Measurements from ENCODE around the gene APOL2.
"Not testable (repeated sequence)": the region's sequence is repeated elsewhere in the genome, so short reads cannot be mapped to it uniquely, and the experiment has no call there.

Gene APOL2

DNA sequence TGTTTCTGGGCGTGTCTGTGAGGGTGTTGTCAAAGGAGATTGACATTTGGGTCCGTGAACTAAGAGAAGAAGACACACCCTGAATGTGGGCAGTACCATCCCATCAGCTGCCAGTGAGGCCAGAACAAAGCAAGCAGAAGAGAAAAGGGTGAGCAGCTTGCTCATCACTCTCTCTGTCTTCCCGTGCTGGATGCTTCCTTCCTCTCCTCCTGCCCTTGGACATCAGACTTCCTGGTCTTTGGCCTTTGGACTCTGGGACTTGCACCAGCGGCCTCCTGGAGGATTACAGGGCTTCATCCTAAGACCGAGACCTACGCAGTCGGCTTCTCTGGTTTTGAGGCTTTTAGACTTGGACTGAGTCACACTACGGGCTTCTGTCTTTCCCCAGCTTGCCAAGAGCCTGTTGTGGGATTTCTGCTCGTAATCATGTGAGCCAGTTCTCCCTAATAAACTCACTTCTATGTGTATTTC lies 18.8 kb downstream of the APOL2 start:
- DNase-seq = peak; percentile 81

DNA sequence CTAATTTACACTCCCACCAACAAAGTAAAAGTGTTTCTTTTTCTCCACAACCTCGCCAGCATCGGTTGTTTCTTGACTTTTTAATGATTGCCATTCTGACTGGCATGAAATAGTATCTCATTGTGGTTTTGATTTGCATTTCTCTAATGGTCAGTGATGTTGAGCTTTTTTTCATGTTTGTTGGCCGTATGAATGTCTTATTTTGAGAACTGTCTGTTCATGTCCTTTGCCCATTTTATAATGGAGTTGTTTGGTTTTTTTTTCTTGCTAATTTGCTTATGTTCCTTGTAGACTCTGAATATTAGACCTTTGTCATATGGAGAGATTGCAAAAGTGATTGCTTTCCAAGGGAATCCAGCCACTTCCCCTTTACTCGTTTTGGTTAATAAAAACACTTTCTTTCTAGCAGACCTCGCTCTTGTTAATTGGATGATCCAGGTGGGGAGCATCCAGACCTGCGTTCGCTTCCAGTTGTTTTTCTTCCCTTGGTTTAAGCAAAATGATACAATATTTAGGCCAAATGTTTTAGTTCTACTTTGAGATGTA lies 20.6 kb downstream of the APOL2 start:
- no peak for DNase-seq

- no peak for DNase-seq
Measured at GRCh38 chr22:36215981-36216380, 23.3 kb downstream of the APOL2 start.

DNA sequence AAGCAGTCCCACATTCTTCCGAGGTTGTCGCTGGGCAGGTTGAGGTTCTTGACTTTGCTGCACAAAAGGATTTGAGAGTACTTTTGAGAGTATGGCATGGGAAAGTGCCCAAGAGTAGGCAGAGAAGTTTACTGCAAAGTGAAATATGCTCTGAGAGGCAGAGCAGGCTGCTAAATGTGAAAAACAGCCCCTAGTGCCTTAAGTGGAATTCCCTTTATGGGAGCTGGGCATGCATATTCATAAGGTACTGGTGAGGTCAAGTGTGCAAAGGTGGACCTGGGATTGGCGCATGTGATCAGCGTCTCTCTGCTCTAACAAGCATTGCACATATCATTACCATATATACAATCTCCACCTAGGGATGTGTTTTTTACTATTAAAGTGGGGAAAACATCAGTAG lies 25.7 kb downstream of the APOL2 start:
- DNase-seq = no peak

- DNase-seq = no peak
Measured at GRCh38 chr22:36212901-36213300, 26.4 kb downstream of the APOL2 start.

- DNase-seq = peak; percentile 81
Measured at GRCh38 chr22:36211237-36211861, 28.0 kb downstream of the APOL2 start.

- DNase-seq = no peak
Measured at GRCh38 chr22:36210224-36210623, 29.1 kb downstream of the APOL2 start.

DNA sequence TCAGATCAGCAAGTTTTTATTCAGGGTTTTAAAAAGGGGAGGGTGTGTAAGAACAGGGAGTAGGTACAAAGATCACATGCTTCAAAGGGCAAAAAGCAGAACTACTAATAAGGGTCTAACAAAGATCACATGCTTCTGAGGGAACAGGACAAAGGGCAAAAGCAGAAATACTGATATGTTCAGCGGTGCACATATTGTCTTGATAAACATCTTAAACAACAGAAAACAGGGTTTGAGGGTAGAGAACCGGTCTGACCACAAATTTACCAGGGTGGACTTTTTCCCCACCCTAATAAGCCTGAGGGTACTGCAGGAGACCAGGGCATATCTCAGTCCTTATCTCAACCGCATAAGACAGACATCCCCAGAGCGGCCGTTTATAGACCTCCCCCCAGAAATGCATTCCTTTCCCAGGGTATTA lies 29.8 kb downstream of the APOL2 start:
- peak; percentile 54 for DNase-seq

- no peak for DNase-seq
Measured at GRCh38 chr22:36208914-36209313, 30.4 kb downstream of the APOL2 start.

GRCh38 chr22:36208162-36208765 lies 31.1 kb downstream of the APOL2 start:
- DNase-seq = no peak

- DNase-seq = no peak
Measured at GRCh38 chr22:36206255-36206654, 33.1 kb downstream of the APOL2 start.

DNA sequence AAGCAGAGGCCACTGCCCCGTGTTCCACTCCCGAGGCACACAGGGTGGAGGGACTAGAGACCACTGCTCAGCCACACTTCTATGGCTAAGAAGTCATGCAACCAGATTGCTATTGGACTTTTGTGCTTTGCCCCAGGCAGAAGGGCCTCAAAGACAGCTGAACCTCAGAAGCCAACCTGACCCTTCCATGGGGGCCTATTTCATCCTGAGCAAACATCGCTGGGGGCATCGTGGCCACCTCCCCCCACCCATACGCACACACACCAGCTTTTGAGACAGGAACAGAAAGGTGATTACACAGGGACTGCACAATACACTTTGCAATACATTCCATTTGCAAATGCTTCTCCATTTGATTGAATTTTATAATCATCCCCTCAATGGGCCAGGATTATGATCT lies 33.8 kb downstream of the APOL2 start:
- DNase-seq = not testable (repeated sequence)

- DNase-seq = peak; percentile 23
Measured at GRCh38 chr22:36204632-36205015, 34.7 kb downstream of the APOL2 start.

- no peak for DNase-seq
Measured at GRCh38 chr22:36204001-36204631, 35.2 kb downstream of the APOL2 start.

GRCh38 chr22:36203441-36203840 lies 35.9 kb downstream of the APOL2 start:
- DNase-seq = peak; percentile 77

GRCh38 chr22:36202906-36203305 lies 36.4 kb downstream of the APOL2 start:
- DNase-seq = peak; percentile 71

DNA sequence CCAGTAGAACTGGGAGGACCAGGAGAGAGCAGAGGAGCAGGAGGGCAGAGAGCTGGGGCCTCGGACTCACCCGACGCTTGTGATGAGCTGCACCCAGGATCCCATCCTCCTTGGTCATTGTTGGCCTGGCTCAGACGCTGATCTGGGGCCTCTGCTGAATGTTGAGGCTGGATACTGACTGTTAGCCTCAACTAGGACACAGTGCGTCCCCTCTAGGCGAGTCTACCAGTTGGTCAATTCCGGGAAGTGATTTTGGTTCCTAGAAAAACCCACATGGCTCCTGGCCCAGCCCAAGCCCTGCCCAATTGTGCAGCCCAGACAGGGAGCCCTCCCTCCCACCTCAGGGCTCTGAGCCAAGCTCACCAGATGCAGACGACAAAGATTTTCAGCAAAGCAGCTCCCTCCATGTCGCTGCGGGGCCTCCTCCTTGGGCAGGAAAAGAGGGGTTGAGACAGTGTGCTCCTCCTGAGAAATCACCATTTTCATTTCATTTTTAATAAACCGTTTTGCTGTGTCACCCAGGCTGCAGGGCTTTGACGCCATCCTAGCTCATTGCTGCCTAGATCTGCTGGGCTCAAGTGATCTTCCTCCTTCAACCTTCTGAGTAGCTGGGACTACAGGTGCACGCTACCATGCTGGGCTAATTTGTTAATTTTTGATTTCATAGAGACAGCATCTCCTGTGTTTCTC lies 37.6 kb downstream of the APOL2 start, which contains the start of gene APOL4:
TSS of gene APOL4 (minus strand) at position 180 of the 690 bp plus-strand sequence. CDS start at position 105, 75 bp downstream.
- peak; percentile 99 for DNase-seq

DNA sequence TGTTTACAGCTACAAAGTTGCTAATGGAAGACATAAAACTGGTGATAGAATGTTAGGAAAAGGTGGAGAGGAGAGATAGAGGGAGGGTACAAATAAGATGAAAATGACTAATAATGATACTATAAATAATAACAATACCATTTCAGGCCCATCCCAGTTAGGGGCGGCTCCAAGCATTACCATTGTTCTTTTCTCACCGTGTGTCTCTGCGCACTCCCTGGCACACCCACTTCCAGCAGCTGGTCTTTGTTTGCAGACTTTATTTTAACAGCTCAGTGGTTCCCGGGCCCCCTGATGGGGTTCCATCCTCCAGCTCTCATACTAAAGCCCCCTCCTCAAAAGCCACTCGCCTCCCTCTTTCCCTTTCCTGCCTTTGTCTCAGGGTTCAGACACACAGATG lies 38.3 kb downstream of the APOL2 start:
- not testable (repeated sequence) for DNase-seq

GRCh38 chr22:36199001-36199551 lies 40.3 kb downstream of the APOL2 start:
- peak; percentile 17 for DNase-seq

DNA sequence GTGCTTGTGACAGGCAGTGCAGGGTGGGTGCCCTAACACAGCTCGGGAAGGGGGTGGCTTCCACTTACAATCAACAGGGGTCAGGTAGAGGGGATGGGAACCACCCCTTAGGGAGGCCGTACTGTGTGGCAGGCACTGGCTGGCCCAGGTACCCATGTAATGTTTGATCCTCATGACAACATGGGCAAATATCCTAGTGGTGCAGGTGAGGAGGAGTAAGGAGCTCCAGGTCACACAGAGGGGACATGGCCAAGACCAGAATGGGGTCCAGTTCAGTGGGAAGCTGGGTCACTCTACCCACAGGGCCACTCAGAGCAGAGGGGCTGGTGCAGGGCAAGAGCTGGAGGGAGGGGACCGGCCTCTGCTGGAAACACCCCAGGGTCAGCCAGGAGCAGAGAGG lies 40.8 kb downstream of the APOL2 start:
- DNase-seq = no peak

DNA sequence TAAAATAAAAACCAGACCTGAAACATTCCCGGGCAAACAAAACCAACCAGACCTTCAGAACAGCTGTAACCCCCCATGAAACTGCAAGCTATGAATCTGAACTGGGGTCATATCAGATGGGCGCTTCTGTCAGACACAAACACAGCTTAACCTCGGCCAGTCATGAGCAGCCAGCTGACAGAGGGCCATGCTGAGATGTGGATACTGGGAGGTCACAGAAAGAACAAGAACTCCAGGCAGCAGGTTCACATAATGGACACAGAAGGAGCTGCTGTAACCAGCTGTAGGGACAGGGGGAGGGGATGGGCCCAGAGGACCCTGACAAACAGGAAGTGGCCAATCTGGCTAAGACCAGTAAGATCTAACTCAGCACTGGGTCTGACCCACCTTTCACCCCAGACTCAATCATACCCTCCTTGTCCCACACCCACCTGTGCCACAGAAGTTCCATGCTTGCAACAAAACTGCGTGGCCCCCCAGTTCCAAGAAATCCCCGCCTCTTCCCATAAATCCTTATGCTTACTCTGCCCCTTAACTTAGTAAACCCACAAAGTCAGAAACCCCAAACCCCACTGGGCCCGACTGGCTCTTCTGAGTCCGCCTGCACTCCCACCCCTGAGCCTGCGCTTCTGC lies 41.7 kb downstream of the APOL2 start:
- peak; percentile 51 for DNase-seq

DNA sequence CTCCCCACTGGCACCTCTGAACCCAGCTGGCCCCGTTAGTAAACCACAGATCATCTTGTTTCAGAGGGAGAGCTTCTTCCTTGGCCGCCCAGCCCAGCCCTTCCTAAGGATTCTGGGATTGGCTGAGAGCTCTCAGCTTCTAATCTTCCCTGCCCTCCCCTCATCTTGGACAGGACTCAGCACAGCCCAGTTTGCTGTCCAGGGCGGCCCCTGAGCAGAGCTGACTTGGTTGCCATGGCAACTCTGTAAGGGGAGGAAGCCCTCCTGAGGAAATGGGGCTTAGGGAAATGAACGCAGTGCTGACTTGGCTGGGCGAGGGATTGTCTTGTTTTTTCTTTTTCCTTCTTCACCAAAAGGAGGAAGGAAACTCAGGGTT lies 42.3 kb downstream of the APOL2 start:
- peak; percentile 58 for DNase-seq

All from hematopoietic multipotent progenitor cell treated with erythropoietin and hydrocortisone succinate and interleukin-3 and kit ligand, for 8 days (in vitro differentiated cells).